SU-DHL-6 (cell line): ENCODE measurements around the gene KYNU.
"Not testable (repeated sequence)": the region's sequence is repeated elsewhere in the genome, so short reads cannot be mapped to it uniquely, and the experiment has no call there.

Source experiments
- H2AFZ ChIP-seq: fragments of 200-600 bp; sonication (generic); 2 replicates; pipeline ENCODE4 v1.6.1; 2014; ENCODE audit warnings: low read depth, mild to moderate bottlenecking, moderate library complexity, mixed read lengths, antibody characterized with exemption, low read length; ENCODE audit not compliant: severe bottlenecking
- H3F3A ChIP-seq: fragments of 200-600 bp; shearing (Covaris generic); 2 replicates; pipeline ENCODE4 v1.6.0; 2016; ENCODE audit warnings: antibody characterized with exemption, mild to moderate bottlenecking; ENCODE audit not compliant: insufficient read depth
- H3K27ac ChIP-seq: fragments of 200-600 bp; sonication (generic); 2 replicates; pipeline ENCODE4 v1.5.1; 2016; ENCODE audit warnings: low read depth, mild to moderate bottlenecking, low read length, moderate library complexity, mixed read lengths
- H3K27me3 ChIP-seq: fragments of 200-600 bp; sonication (generic), shearing (Covaris generic); 2 replicates; pipeline ENCODE4 v1.6.0; 2014; ENCODE audit warnings: mild to moderate bottlenecking, low read length
- H3K36me3 ChIP-seq: fragments of 200-600 bp; sonication (generic); 2 replicates; pipeline ENCODE4 v1.6.1; 2014; ENCODE audit warnings: mild to moderate bottlenecking, low read length, mixed read lengths
- H3K4me2 ChIP-seq: fragments of 300-600, 200-600 bp; shearing (Covaris generic), sonication (generic); 2 replicates; pipeline ENCODE4 v1.6.0; 2014; ENCODE audit warnings: low read length, low read depth, mild to moderate bottlenecking; ENCODE audit not compliant: poor library complexity, severe bottlenecking
- H3K4me3 ChIP-seq: fragments of 200-600 bp; sonication (generic); 2 replicates; pipeline ENCODE4 v1.5.1; 2014; ENCODE audit warnings: antibody characterized with exemption, low read length, mild to moderate bottlenecking, mixed read lengths; ENCODE audit not compliant: insufficient read depth, poor library complexity, severe bottlenecking
- H3K79me2 ChIP-seq: fragments of 200-600 bp; sonication (generic); 2 replicates; pipeline ENCODE4 v1.6.1; 2014; ENCODE audit warnings: mild to moderate bottlenecking, low read length, moderate library complexity; ENCODE audit not compliant: insufficient read depth
- H3K9ac ChIP-seq: fragments of 200-600 bp; sonication (generic); 2 replicates; pipeline ENCODE4 v1.7.0; 2014; ENCODE audit warnings: mild to moderate bottlenecking, low read length
- H3K9me2 ChIP-seq: fragments of 200-600 bp; sonication (generic); replicated peaks from 2 replicates; pipeline ENCODE4 v1.6.1; 2014; ENCODE audit warnings: low read length; ENCODE audit not compliant: insufficient read depth
- H3K9me3 ChIP-seq: fragments of 200-600 bp; sonication (generic); 2 replicates; pipeline ENCODE4 v1.6.1; 2014; ENCODE audit warnings: low read length, mixed read lengths; ENCODE audit not compliant: insufficient read depth
- H4K20me1 ChIP-seq: fragments of 200-600 bp; sonication (generic); 2 replicates; pipeline ENCODE4 v1.6.1; 2014; ENCODE audit warnings: low read depth, mild to moderate bottlenecking, antibody characterized with exemption, low read length, moderate library complexity, mixed read lengths
- CTCF ChIP-seq: fragments of 200-600 bp; sonication (generic); IDR thresholded peaks from one replicate; pipeline ENCODE4 v1.5.1; 2017; ENCODE audit warnings: antibody characterized with exemption, mild to moderate bottlenecking, low read length, moderate library complexity; ENCODE audit not compliant: insufficient read depth, poor library complexity, severe bottlenecking
- EZH2phosphoT487 ChIP-seq: fragments of 200-600 bp; sonication (generic), shearing (Covaris generic); conservative IDR thresholded peaks from 2 replicates; pipeline ENCODE4 v1.6.1; 2018; ENCODE audit warnings: mild to moderate bottlenecking, antibody characterized with exemption, low read length, moderate library complexity, mixed read lengths

KYNU gene

GRCh38 chr2:143030127-143030526 lies 152.7 kb downstream of the KYNU start:
- Histone ChIP-seq H3K4me2 (no peak overlapping the region), H2AFZ (no peak overlapping the region), H3K27me3 (no peaks in the 10 kb centered on the region)

GRCh38 chr2:143034292-143035074 lies 157.0 kb downstream of the KYNU start:
- Histone ChIP-seq H3K27me3 (no peaks in the 10 kb centered on the region), H3K36me3 (no peaks in the 10 kb centered on the region), H2AFZ (peak overlapping the region; percentile 4), H3K9ac (no peak overlapping the region), H3K27ac (no peak overlapping the region), H3K9me2 (no peaks in the 10 kb centered on the region), H3K79me2 (no peaks in the 10 kb centered on the region), H3K9me3 (no peaks in the 10 kb centered on the region), H3K4me3 (no peak overlapping the region), H4K20me1 (no peaks in the 10 kb centered on the region), H3K4me2 (no peak overlapping the region), H3F3A (0 out of 2 replicates have a peak, but pooled peaks cover 3% of the 10 kb centered on the region)
- no peak for TF ChIP-seq EZH2phosphoT487
- peak; percentile 99 for TF ChIP-seq CTCF

More at GRCh38 chr2:143030127-143030526, 152.7 kb downstream of the KYNU start:
- H3K4me3 ChIP-seq: no peak overlapping the region
- H4K20me1 ChIP-seq: no peaks in the 10 kb centered on the region
- no peaks in the 10 kb centered on the region for H3K9me3 ChIP-seq
- H3K9ac ChIP-seq: no peak overlapping the region
- no peak overlapping the region for H3K27ac ChIP-seq
- H3K79me2 ChIP-seq: no peaks in the 10 kb centered on the region
- no peaks in the 10 kb centered on the region for H3K9me2 ChIP-seq
- H3K36me3 ChIP-seq: no peaks in the 10 kb centered on the region
- no peak for TF ChIP-seq EZH2phosphoT487
- peaks cover 3% of the 10 kb centered on the region; the same call in 1 of the 2 replicates for H3F3A ChIP-seq

GRCh38 chr2:143051465-143051864 lies 174.0 kb downstream of the KYNU start:
- Histone ChIP-seq H3K9me3 (0 out of 2 replicates have a peak, but pooled peaks cover under 1% of the 10 kb centered on the region), H2AFZ (no peak overlapping the region), H3K27me3 (no peaks in the 10 kb centered on the region), H3K4me3 (no peak overlapping the region), H3K36me3 (0 out of 2 replicates have a peak, but pooled peaks cover 5% of the 10 kb centered on the region), H3K9ac (no peak overlapping the region), H3K27ac (no peak overlapping the region), H3K4me2 (no peak overlapping the region), H3K9me2 (no peaks in the 10 kb centered on the region), H3K79me2 (no peaks in the 10 kb centered on the region), H4K20me1 (no peaks in the 10 kb centered on the region), H3F3A (no peaks in the 10 kb centered on the region)
- no peak for TF ChIP-seq EZH2phosphoT487
- TF ChIP-seq CTCF: no peak

GRCh38 chr2:143053437-143053836 lies 176.0 kb downstream of the KYNU start:
- not testable (repeated sequence) for H4K20me1 ChIP-seq, H2AFZ ChIP-seq, H3K9ac ChIP-seq, H3K79me2 ChIP-seq, H3K27ac ChIP-seq, H3K9me2 ChIP-seq, H3K4me2 ChIP-seq, H3K27me3 ChIP-seq, H3K36me3 ChIP-seq, H3F3A ChIP-seq, H3K9me3 ChIP-seq, H3K4me3 ChIP-seq
